ENCODE data around the gene RNF130. TPM values are rescaled to one million over a fixed set of nuclear protein-coding genes. Genes with fewer than 3 reads are reported as not detected.

Gene RNF130
- total RNA-seq, 1 experiment from 2014 or later = 31.4 TPM

DNA sequence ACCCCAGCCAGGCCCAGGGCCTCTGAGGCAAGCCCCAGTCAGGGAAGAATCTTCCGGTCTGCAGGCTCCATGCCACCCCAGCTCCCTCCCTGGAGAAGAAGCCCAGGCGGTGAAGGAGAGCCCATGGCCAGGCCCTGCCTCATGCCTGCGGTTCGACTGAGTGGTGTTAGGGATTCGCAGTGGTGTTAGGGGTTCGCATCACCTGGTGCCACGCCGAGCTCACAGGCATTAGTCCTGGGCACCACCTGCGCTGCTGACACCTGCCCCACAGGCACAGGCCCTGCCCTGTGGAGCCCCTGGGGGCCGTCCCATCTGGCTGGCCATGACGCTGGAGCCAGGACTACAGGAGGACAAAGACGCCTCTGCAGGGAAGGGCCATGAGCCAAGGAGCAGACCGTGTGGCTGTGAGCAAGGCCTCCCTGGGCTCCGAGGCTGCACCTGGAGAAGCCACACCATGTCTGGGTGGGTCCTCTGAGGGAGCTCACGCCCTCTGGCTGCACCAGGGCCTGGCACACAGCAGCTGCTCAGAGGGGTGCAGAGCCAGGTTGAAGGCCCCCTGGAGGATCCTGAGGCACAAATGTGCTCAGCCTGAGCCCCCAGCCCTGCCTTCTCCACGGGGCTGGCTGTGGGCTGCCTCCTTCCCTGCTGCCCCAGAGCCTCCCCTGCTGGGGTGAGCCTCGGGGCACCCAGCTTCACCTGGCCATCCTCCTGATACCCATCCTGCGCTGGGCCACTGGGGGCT lies 27.6 kb upstream of the RNF130 start:
- POLR2A ChIA-PET (ENCODE audit: low non-redundant PET) = no interaction called here
- CTCF ChIA-PET = no interaction called here
- Histone ChIP-seq H3K36me3 (ENCODE audit: insufficient read depth, low read length, poor library complexity, severe bottlenecking) (no peaks in the 10 kb centered on the region), H3K27me3 (replicated peaks; ENCODE audit: insufficient read depth, low read depth, low read length, poor library complexity) (no peaks in the 10 kb centered on the region), H3K27ac (ENCODE audit: low read depth, low read length, poor library complexity, severe bottlenecking) (no peak overlapping the region), H3K4me1 (ENCODE audit: insufficient read depth, low read length, poor library complexity, severe bottlenecking) (no peaks in the 10 kb centered on the region), H3K9me3 (ENCODE audit: low read depth, low read length, poor library complexity, severe bottlenecking) (no peaks in the 10 kb centered on the region), H3K4me3 (ENCODE audit: low read depth, low read length, poor library complexity, severe bottlenecking) (no peak overlapping the region)
- intact Hi-C loops (cut with micrococcal nuclease; ENCODE audit: unreplicated experiment) = no loop called here
- BruUV-seq (replicated peaks) = no TSS peak
- TF ChIP-seq, protein P1, sequence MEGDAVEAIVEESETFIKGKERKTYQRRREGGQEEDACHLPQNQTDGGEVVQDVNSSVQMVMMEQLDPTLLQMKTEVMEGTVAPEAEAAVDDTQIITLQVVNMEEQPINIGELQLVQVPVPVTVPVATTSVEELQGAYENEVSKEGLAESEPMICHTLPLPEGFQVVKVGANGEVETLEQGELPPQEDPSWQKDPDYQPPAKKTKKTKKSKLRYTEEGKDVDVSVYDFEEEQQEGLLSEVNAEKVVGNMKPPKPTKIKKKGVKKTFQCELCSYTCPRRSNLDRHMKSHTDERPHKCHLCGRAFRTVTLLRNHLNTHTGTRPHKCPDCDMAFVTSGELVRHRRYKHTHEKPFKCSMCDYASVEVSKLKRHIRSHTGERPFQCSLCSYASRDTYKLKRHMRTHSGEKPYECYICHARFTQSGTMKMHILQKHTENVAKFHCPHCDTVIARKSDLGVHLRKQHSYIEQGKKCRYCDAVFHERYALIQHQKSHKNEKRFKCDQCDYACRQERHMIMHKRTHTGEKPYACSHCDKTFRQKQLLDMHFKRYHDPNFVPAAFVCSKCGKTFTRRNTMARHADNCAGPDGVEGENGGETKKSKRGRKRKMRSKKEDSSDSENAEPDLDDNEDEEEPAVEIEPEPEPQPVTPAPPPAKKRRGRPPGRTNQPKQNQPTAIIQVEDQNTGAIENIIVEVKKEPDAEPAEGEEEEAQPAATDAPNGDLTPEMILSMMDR (conservative IDR thresholded peaks at IDR 0.05; ENCODE audit: low read depth, low read length) = no peak
- no peak for TF ChIP-seq EZH2 (IDR thresholded peaks at IDR 0.05; ENCODE audit: borderline replicate concordance, low read depth, low read length, poor library complexity, severe bottlenecking)
- DNase-seq (ENCODE audit: low spot score) = no peak

DNA sequence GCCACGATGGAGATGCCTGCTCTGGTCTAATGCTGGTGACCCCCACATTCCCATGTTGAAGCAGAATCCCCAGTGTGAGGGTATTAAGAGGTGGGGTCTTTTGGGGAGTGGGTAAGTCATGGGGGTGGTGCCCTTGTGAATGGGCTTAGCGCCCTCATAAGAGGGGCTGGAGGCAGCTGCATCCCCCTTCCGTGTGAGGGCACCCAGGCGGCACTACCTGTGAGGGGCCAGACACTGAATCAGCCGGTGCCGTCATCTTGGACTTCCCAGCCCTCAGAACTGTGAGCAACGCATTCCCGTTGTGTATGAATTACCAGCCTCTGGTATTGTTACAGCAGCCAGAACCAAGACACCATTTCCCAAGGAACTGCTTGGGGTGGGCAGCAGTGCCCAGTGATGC lies 27.0 kb upstream of the RNF130 start:
- no peaks in the 10 kb centered on the region for H3K4me1 ChIP-seq (ENCODE audit: insufficient read depth, low read length, poor library complexity, severe bottlenecking)
- no peak overlapping the region for H3K4me3 ChIP-seq (ENCODE audit: low read depth, low read length, poor library complexity, severe bottlenecking)
- no TSS peak for BruUV-seq (replicated peaks)
- no peaks in the 10 kb centered on the region for H3K27me3 ChIP-seq (replicated peaks; ENCODE audit: insufficient read depth, low read depth, low read length, poor library complexity)
- no peaks in the 10 kb centered on the region for H3K36me3 ChIP-seq (ENCODE audit: insufficient read depth, low read length, poor library complexity, severe bottlenecking)
- no peak overlapping the region for H3K27ac ChIP-seq (ENCODE audit: low read depth, low read length, poor library complexity, severe bottlenecking)
- H3K9me3 ChIP-seq (ENCODE audit: low read depth, low read length, poor library complexity, severe bottlenecking) = no peaks in the 10 kb centered on the region
- no peak for DNase-seq (ENCODE audit: low spot score)
- intact Hi-C loops (cut with micrococcal nuclease; ENCODE audit: unreplicated experiment) = no loop called here
- ChIA-PET POLR2A (ENCODE audit: low non-redundant PET) (no interaction called here), CTCF (no interaction called here)
- TF ChIP-seq EZH2 (IDR thresholded peaks at IDR 0.05; ENCODE audit: borderline replicate concordance, low read depth, low read length, poor library complexity, severe bottlenecking) = no peak
- TF ChIP-seq, protein P1 (conservative IDR thresholded peaks at IDR 0.05; ENCODE audit: low read depth, low read length) = no peak

DNA sequence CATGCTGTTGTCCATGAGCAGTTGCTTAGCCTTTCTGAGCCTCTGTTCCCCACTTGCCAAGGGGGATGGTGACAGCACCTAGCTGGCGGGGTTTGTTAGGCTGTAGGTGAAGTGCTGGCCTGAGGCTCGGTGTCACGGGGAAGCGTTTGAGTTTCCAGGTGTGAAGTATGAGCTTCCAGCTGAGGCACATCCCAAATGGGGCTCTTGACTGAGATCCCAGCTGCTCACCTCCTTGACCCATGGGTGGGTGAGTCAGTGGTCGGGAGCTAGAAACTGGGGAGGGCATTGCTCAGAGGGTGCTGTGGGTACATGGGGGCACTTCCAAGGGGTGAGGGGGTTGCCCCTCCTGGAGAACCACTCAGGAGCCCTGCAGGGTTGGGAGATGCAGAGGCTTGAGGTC lies 26.4 kb upstream of the RNF130 start:
- BruUV-seq (replicated peaks) = no TSS peak
- H3K27ac ChIP-seq (ENCODE audit: low read depth, low read length, poor library complexity, severe bottlenecking) = no peak overlapping the region
- no peak for TF ChIP-seq EZH2 (IDR thresholded peaks at IDR 0.05; ENCODE audit: borderline replicate concordance, low read depth, low read length, poor library complexity, severe bottlenecking)
- TF ChIP-seq, protein P1 (conservative IDR thresholded peaks at IDR 0.05; ENCODE audit: low read depth, low read length) = no peak
- H3K9me3 ChIP-seq (ENCODE audit: low read depth, low read length, poor library complexity, severe bottlenecking) = no peaks in the 10 kb centered on the region
- intact Hi-C loops (cut with micrococcal nuclease; ENCODE audit: unreplicated experiment) = no loop called here
- H3K36me3 ChIP-seq (ENCODE audit: insufficient read depth, low read length, poor library complexity, severe bottlenecking) = no peaks in the 10 kb centered on the region
- CTCF ChIA-PET = no interaction called here
- H3K4me3 ChIP-seq (ENCODE audit: low read depth, low read length, poor library complexity, severe bottlenecking) = no peak overlapping the region
- no peaks in the 10 kb centered on the region for H3K4me1 ChIP-seq (ENCODE audit: insufficient read depth, low read length, poor library complexity, severe bottlenecking)
- DNase-seq (ENCODE audit: low spot score) = no peak
- H3K27me3 ChIP-seq (replicated peaks; ENCODE audit: insufficient read depth, low read depth, low read length, poor library complexity) = no peaks in the 10 kb centered on the region
- POLR2A ChIA-PET (ENCODE audit: low non-redundant PET) = no interaction called here

Data from A673 (cell line).